Measurements from ENCODE around the gene SNAP91.

- TF ChIP-seq POLR2A (IDR thresholded peaks at IDR 0.05) = no peak
- peak in 1 of 4 experiments; percentile 9 for TF ChIP-seq CTCF (IDR thresholded peaks at IDR 0.05)
These were observed 190.0 kb downstream of the SNAP91 start for GRCh38 chr6:83518816-83519480.
